GM18861 (cell line): Measurements from ENCODE around the gene KCNG2.

Experiments
- ATAC-seq: cut with Tn5 transposase; IDR thresholded peaks from one replicate; pipeline ENCODE4 v1.9.1; 2021; ENCODE audit not compliant: unreplicated experiment

The KCNG2 gene

GRCh38 chr18:79921984-79922965 is 124.5 kb downstream of the KCNG2 start:
- no peak for ATAC-seq

DNA sequence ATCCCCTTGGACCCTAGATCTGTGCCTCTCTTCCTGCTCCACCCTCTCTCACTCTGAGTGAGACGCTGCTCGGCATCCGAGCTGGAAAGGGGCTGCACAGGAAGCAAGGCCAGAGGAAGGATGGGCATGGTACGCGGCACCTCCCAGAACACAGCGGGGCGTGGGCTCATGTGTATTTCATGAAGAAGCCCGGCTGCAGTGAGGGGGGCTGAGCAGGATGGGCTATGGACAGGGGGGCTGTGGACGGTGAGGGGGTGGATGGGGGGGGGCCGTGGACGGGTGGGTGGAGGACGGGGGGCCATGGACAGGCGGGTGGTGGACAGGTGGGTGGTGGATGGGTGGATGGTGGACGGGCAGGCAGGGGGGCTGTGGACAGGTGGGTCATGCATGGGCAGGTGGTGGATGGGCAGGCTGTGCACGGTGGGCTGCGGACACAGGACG is 125.3 kb downstream of the KCNG2 start:
- ATAC-seq = no peak

DNA sequence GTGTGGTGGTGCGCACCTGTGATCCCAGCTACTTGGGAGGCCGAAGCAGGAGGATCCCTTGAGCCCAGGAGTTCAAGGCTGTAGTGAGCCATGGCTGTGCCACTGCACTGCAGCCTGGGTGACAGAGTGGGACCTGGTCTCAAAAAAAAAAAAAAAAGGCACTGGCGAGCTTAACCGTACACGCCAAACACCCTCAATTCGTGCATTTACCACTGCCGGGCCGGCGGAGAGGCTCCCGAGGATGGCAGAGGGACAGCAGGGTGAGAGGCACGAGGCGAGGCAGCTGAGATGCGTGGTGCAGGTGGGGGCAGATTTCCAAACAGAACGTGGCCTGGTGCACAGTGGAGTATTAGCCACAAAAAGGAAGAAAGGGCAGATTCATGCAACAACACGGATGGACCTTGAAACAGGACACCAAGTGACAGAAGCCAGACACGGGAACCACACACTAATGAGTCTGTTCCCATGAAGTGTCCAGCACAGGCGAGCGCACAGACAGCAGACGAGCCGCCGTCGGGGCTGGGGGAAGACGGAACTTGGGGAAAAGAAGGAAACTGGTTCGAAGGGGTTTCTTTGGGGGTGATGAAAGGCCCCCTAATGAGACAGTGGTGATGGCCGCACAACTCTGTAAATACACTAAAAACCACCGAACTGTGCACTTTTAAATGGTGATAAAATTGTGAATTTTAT is 126.3 kb downstream of the KCNG2 start:
- no peak for ATAC-seq

DNA sequence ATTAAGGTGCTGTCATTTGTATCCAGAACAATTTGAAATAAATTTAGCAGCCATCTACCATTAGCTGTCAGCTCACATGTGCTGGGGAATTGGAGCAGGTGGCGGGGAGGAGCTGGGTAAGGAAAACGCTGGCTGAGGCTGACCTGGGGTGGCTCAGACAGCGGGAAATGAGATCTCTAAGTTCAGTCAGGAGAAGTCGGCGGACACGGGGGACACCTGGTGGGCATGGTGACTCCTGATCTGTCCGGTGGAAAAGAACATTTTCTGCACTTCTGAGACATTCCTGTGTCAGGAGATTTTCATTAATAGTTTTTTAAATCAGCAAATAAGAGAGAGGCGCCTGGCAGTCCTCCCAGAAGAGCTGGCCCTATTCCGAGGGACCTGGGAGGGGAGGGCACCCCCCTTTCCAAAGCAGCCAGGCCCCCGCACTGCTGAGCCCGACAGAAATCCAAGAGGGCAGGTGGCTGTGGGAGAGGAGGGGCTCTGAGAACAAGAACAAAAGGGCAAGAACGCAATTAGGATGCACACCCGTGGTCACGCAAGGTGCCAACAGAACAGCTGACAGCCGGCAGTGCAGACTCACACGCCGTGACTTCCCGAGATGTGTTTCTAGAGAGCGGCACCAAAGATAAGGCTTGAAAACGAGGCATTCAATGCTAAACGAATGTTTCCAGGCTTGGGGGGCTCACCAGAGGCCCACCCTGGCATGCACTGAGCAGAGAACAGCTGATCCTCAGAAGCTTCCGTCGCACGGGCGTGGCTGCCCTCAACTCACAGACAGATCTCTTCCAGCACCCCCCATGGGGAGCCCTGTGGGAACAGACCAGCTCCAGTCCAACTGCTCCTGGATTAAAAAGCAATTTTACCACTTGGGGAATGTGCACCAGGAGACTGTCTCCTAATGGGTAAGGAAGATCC is 127.3 kb downstream of the KCNG2 start:
- no peak for ATAC-seq

DNA sequence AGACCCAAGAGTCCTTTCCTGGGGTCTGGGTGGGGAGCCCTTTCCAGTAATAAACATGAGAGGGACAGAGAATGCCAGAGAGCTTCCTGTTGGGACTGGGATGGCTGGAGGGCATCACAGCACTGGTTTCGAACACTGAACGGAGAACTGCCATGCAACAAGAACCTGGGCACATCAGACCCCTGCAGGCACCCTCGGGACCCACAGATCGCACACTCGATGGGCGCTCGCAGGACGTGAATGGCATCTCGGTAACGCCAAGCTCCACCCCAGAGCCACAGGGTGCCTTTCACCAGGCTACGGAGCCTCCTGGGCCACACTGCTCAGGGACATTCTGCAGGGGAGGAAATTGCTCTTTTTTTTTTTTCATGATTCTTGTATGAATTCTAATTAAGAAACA is 128.6 kb downstream of the KCNG2 start:
- ATAC-seq = no peak

DNA sequence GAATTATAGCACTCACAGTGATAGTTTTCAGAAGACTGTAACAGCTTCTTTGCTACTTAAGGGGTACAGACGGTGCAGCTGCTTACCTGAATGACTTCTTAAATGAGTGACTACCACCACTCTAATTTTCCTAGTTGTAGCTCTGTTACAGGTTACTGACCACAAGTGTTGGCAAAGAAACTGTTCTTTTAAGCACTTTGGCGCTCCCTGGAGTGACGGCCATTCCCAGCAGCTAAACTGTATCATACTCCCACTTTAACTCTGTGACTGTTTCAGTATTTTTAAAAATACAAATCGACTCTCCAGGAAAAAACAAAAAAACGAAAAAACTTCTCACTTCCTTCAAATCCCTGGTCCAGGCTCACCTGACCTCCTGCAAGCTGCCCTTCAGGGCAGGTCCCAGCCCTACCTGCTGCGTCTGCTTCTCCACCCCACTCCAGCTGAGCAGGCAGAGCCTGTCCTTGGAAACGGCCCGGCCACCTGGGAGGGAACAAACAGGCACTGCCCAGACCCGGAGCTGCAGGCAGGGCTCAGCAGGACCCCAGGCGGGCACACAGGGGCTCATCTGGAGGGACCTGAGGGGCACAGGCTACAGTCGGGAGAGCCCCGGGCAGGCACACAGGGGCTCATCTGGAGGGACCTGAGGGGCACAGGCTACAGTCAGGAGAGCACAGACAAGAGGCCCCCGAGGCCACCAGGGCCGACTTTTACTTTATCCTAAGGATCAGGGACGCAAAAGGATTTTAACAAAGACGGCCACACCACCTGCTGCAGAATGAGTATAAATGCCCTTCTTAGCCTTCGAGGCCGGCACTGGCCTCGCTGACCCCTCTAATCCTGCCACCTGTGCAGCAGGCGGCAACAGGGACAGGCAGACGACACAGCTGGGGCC is 129.2 kb downstream of the KCNG2 start:
- no peak for ATAC-seq

DNA sequence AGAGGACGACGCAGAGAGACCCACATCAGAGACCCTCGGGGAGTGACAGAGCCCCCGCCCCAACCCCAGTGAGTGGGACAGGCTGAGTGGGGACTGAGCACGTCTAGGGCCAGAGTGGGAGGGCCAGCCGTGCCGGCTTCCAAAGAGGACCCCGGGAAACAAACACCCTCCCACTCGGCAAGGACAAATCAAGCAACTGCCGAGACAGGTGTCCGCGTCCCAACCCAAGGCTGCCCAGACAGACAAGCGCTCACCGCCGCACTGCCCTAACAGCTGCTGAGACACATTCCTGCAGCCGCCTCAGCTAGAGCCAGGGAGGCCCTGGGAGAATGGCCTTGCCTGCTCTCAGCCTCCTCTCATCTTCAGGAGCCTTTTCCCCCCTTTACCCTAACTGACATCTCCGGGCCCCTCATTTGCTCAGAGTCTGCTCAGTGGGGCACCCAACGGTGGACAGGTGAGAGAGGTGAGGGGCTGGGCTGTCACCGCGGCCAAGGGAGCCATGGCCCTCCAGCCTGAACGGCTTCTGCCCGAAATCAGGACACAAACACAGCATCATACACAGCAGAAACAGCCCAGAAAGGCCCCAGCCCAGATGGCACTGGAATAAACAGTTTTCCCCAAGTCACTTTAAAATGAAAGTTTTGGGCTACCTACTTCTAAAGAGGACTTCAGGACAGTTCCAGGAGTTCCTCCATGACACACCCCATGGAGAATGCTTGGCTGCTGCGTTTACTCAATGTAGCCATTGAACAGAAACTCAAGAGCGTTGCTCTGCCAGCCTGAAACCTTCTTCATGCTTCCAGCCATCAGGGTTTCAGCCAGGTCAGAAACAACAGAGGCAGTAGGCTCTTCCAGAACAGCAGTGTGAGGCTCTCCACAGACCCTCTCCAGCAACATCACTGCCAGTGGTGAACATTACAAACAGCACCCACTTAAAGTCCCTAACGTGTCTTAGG is 130.1 kb downstream of the KCNG2 start:
- ATAC-seq = no peak

DNA sequence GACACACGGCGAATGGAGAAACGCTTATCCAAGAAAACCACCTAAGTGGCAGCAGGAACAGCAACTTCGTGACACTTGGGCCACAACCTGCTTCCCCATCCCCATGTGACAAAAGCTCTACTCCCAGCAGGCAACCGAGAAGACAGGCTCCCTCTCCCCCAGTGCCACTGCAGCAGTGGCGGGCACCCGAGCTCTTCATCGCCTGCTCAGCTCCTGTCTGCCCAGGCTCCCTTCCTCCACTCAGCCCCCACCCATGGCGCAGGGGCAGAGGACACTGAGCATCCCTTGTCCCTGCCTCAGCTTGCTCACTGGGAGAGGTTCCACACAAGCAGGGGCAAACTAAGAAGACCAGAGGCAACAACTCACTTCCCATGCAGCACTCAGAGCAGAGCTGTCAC is 130.8 kb downstream of the KCNG2 start:
- ATAC-seq = no peak

GRCh38 chr18:79930020-79930642 is 132.4 kb downstream of the KCNG2 start:
- no peak for ATAC-seq

- ATAC-seq = no peak
Measured at GRCh38 chr18:79931475-79931874, 133.7 kb downstream of the KCNG2 start.

DNA sequence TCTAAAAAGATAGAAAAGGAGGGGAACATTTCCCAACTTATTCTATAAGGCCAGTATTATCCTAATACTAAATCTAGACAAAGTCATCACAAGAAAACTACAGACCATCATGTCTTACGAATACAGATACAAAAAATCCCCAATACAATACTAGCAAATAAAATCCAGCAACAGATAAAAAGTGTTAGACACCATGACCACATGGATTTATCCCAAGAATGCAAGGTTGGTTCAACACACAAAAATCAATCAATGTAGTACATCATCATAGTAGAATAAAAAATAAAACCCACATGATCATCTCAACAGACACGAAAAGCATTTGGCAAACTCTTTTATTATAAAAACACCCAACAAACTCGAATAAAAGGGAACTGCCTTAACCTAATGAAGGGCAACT is 135.2 kb downstream of the KCNG2 start:
- ATAC-seq = no peak

- no peak for ATAC-seq
Measured at GRCh38 chr18:79933765-79934164, 136.0 kb downstream of the KCNG2 start.

DNA sequence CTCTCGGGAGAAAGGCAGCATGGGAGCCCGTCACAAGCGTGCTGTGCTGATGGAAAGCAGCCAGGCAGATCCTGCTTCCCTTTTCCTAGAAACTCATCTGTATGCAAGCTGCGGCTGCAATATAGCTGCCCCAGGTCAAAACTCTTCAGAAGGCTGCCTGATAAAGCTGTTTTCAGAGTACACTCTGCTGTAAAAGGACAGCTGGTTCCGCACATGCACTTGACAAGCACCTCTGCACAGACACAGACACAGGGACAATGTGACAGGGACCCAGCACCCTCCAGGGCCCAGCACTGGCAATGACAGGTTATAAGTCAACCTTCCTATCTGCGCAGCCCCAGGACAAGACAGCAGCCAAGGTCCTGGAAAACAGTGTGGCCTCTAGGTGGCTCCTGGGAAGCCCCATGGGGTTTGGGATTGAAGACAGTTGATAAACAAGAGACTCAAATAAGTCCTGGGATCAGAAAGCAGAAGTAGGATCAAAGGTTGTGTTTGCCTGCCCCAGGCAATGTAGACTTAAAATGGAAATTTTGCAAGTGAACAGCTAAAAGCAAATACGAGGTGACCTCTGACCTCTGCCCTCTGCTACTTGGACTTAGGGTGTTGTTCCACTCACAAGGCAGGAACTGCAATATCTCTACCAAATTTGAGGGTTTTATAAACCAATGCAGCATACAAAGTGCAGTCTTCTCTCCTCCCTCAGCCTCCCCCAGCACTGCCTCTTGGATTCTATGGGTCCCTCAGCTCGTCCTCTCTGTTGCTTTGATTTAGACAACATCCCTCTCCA is 136.8 kb downstream of the KCNG2 start:
- ATAC-seq = no peak

DNA sequence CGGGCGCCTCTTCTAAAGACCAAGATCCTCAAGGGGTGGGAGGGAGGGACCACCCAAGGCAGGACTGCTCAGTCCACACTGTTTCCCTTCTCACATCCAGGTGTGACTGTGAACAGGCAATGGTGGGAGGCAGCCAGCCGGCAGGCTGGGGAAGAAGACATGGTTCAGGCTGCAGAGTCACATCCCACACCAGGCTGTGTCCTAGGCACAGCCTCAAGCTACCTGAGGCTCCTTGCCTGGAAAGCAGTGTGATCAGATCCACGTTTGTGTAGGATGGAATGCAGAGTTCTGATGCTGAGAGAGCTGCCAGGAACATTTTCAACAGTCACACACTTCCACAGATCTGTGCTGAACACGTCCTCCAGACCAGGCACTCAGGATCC is 137.4 kb downstream of the KCNG2 start:
- ATAC-seq = no peak

DNA sequence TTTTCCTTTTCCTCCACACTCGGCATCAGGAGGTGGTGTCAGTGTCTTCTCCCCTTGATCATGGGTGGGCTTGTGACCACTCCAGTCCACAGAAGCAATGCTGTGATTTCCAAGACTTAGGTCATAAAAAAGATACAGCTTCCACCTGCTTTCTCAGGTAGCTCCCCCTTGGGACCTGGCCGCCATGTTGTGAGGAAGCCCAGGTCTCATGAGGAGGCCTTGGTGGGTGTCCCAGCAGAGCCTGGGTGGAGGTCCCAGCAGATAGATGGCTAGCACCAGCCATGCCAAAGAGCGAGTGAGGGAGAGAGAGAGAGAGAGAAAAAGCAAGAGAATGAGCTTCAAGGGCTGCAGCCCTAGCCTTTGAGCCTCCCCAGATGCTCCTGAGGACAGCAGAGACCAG is 137.8 kb downstream of the KCNG2 start:
- no peak for ATAC-seq

DNA sequence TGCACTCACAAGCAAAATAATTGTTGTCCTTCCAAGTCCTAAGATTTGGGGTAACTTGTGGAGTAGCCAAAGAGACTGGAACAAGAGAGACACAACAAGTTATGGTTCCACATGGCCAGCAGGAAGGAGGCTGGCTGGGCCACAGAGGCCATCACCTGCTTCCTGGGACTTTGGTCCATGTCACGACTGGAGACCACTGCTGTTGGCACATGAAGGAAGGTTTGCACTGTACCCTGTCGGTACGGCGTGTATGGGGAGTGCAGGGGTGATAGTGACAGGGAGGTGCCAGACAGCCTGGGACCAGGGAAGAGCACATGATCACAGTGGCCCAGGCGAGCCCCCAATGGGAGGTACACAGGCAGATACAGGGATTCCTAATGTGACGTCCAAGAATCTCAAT is 138.2 kb downstream of the KCNG2 start:
- no peak for ATAC-seq

DNA sequence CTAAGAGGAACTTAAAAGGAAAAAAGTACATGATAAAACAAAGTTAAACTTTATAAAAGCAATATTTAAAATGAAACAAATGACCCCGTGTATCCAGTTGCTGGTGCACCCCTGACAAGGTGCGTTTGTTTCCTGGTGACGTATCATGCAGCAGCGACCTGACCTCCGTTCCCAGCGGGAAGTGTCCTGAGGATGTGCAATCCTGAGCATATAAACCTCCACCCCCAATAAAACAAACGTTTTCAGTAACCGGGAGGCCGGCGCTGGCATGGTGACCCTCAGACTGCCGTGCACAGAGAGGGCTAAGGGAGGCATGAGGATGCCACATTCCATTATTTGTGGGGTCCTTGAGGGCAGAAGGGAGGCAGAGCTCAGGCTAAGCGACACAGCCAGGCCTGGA is 138.9 kb downstream of the KCNG2 start:
- ATAC-seq = no peak
